ENCODE results near the gene RPL18.

- no peak for TF ChIP-seq CTCF (conservative IDR thresholded peaks at IDR 0.05)
- TF ChIP-seq EZH2 (IDR thresholded peaks at IDR 0.05; ENCODE audit: low read depth): no peak
Measured at GRCh38 chr19:48656840-48657474, 38.0 kb upstream of the RPL18 start.

Measured in PC-9 (cell line).